Right lobe of liver (tissue), 6 donors: Measurements from ENCODE around the gene FAM83F. TPM values are rescaled to one million over a fixed set of nuclear protein-coding genes. Genes with fewer than 3 reads are reported as not detected.

Experiments
- ATAC-seq, 4 donors: fragments of 200-7000 bp; cut with Tn5 transposase; one replicate each; pipeline ENCODE4 v1.9.1; 2020; ENCODE audit warnings: mild to moderate bottlenecking in 4 of 4, moderate library complexity in 4 of 4
- DNase-seq, 3 donors: peaks; one replicate each; pipeline ENCODE4 v3.0.0-alpha.2; 2020
- H3K27ac ChIP-seq, 3 donors: fragments of 200-600 bp; one replicate each; pipeline ENCODE4 v1.8.0; 2022
- H3K27me3 ChIP-seq, 2 donors: fragments of 200-600 bp; one replicate each; pipeline ENCODE4 v1.8.0; 2022
- H3K36me3 ChIP-seq, 4 donors: fragments of 200-600 bp; sonication (generic) in 1 of 4; one replicate each; pipeline versions ENCODE4 v1.5.1 to v1.8.0; 2017 to 2022; ENCODE audit warnings: control low read depth in 1 of 4
- H3K4me1 ChIP-seq, 4 donors: fragments of 200-600 bp; sonication (generic) in 1 of 4; one replicate each; pipeline versions ENCODE4 v1.5.1 to v1.8.0; 2017 to 2022; ENCODE audit warnings: control low read depth in 1 of 4
- H3K4me3 ChIP-seq, 3 donors: fragments of 200-600 bp; one replicate each; pipeline ENCODE4 v1.8.0; 2022
- H3K9me3 ChIP-seq, 4 donors: fragments of 200-600 bp; sonication (generic) in 1 of 4; one replicate each; pipeline versions ENCODE4 v1.5.1 to v1.8.0; 2017 to 2022; ENCODE audit warnings: control low read depth in 1 of 4
- POLR2A ChIP-seq: fragments of 450-650 bp; IDR thresholded peaks from one replicate; pipeline ENCODE4 v1.6.1; 2017; ENCODE audit warnings: antibody characterized with exemption, mild to moderate bottlenecking
- WGBS: methylation state at CpG from one replicate; pipeline ENCODE4 v1.1.6; 2018; ENCODE audit warnings: low coverage, low lambda C conversion rate; ENCODE audit not compliant: insufficient coverage; ENCODE audit errors: missing lambda C conversion rate; 5-methylcytosine and 5-hydroxymethylcytosine counted together
- intact Hi-C, 2 donors: fragments of 100-400 bp; cut with DNase I; formaldehyde crosslinking; loops; one replicate each; pipeline versions ENCODE4 v1.11.2 to v1.14.1; 2022
- total RNA-seq, 6 experiments: library from RNA; depleted of rRNA in 2 of 6; stranded (reverse); fragments of >200 nt in 2 of 6; fragmentation: NEBNext Ultra II Directional in 3 of 6; extraction: Animal tissue kit (Norgen Biotek cat#: 25700) in 3 of 6; gene quantifications; one replicate each; pipeline versions ENCODE4 v1.1.0 to v1.2.4, GENCODE V29; 2016 to 2023
- TF ChIP-seq, protein P1 (sequence below), 4 donors: fragments of 200-600 bp in 3 of 4; fragments of 450-650 bp in 1 of 4; IDR thresholded peaks; one replicate each; pipeline versions ENCODE4 v1.5.1 to v1.8.0; 2016 to 2022; ENCODE audit warnings: antibody characterized with exemption in 4 of 4, mild to moderate bottlenecking in 2 of 4
- donor health status: DM: no; HTN: yes; CAD: no.
- donor health status: DM: no; HTN: no; CAD: no.
- donor health status: DM: no; HTN: no; CAD: no.
- donor health status: DM: no; HTN: yes; CAD: no.
- donor health status: DM: no; HTN: yes; CAD: no.

Gene FAM83F
- total RNA-seq, 6 experiments from 2014 or later: 1.1 to 4.5 (median 1.6) TPM

- ATAC-seq (peak; percentile 54 to 66 (median 64)), DNase-seq (peak in 2 of 3 donors; percentile 42 to 78)
- Histone ChIP-seq H3K27me3 (no peaks in the 10 kb centered on the region), H3K4me3 (no peak overlapping the region), H3K36me3 (no peaks in the 10 kb centered on the region), H3K9me3 (no peaks in the 10 kb centered on the region), H3K27ac (peak overlapping the region in 2 of 3 donors; percentile 59 to 61), H3K4me1 (peaks cover 0 to 50% (median 16%) of the 10 kb centered on the region in 4 donors)
- WGBS: 45% methylated on average over 14 of the region's 16 CpGs
- intact Hi-C loops: no loop called here
- TF ChIP-seq, protein P1, sequence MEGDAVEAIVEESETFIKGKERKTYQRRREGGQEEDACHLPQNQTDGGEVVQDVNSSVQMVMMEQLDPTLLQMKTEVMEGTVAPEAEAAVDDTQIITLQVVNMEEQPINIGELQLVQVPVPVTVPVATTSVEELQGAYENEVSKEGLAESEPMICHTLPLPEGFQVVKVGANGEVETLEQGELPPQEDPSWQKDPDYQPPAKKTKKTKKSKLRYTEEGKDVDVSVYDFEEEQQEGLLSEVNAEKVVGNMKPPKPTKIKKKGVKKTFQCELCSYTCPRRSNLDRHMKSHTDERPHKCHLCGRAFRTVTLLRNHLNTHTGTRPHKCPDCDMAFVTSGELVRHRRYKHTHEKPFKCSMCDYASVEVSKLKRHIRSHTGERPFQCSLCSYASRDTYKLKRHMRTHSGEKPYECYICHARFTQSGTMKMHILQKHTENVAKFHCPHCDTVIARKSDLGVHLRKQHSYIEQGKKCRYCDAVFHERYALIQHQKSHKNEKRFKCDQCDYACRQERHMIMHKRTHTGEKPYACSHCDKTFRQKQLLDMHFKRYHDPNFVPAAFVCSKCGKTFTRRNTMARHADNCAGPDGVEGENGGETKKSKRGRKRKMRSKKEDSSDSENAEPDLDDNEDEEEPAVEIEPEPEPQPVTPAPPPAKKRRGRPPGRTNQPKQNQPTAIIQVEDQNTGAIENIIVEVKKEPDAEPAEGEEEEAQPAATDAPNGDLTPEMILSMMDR (IDR thresholded peaks at IDR 0.05): no peak
- no peak for TF ChIP-seq POLR2A
Measured at GRCh38 chr22:39999144-39999757, 4.5 kb downstream of the FAM83F start.

- ATAC-seq (no peak), DNase-seq (no peak)
- 90% methylated on average over 2 of the region's 5 CpGs for WGBS
- H3K27ac ChIP-seq: peak overlapping the region in 2 of 3 donors; percentile 59 to 61
- no peaks in the 10 kb centered on the region for H3K9me3 ChIP-seq
- intact Hi-C loops: no loop called here
- no peaks in the 10 kb centered on the region for H3K27me3 ChIP-seq
- no peak for TF ChIP-seq POLR2A
- TF ChIP-seq, protein P1 (IDR thresholded peaks at IDR 0.05): no peak
- no peaks in the 10 kb centered on the region for H3K36me3 ChIP-seq
- no peak overlapping the region for H3K4me3 ChIP-seq
- peaks cover 0 to 48% (median 16%) of the 10 kb centered on the region in 4 donors for H3K4me1 ChIP-seq
Measured at GRCh38 chr22:40000171-40000570, 5.4 kb downstream of the FAM83F start.

GRCh38 chr22:40001106-40001505 is 6.4 kb downstream of the FAM83F start:
- WGBS: 71% methylated on average over 2 of the region's 4 CpGs
- Histone ChIP-seq H3K27me3 (no peaks in the 10 kb centered on the region), H3K9me3 (no peaks in the 10 kb centered on the region), H3K36me3 (no peaks in the 10 kb centered on the region), H3K4me3 (no peak overlapping the region), H3K27ac (no peak overlapping the region), H3K4me1 (peaks cover 0 to 41% (median 16%) of the 10 kb centered on the region in 4 donors)
- ATAC-seq: no peak
- no peak for TF ChIP-seq POLR2A
- TF ChIP-seq, protein P1 (IDR thresholded peaks at IDR 0.05): no peak
- DNase-seq: no peak
- intact Hi-C loops: no loop called here

DNA sequence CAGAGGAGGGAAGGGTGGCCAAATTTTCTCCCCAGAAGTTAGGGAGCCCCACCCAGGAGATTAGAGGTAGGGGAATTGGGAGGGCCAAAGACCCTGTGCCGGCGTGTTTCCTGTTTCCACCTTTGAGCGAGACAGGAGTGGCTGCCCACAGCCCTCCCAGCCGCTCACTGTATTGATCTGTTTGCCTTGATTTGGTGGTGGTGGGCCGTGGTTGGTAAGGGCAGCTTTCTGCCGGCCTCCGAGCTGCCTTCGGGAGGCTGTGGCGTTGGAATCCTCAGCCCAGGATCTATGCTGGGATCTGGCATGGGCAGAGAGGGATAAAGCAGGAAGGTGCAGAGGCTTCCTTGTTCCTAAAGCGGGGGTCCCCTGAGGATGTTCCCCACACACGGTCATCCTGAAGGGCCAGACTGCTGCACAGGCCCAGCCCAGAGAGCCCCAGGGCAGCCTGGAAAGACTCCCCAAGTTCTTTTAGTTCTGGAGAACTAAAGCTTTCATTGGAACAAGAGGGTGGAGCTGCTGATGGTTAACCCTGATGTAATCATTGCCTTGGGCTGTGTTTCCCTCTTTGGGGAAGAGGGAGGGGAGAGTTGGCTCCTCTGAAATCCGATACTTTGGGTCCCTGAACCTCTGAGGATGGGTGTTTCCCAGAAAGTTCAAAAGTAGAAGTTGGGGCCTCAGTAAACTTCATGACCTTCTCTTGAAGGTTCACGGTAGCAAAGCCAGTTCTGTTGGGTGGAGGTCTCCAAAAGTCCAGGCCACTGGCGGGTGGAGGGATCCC is 7.2 kb downstream of the FAM83F start:
- WGBS: 71% methylated on average over 7 of the region's 14 CpGs
- Histone ChIP-seq H3K4me3 (no peak overlapping the region), H3K27me3 (no peaks in the 10 kb centered on the region), H3K27ac (no peak overlapping the region), H3K36me3 (no peaks in the 10 kb centered on the region), H3K4me1 (peaks cover 0 to 32% (median 12%) of the 10 kb centered on the region in 4 donors), H3K9me3 (no peaks in the 10 kb centered on the region)
- no peak for ATAC-seq
- no peak for TF ChIP-seq POLR2A
- TF ChIP-seq, protein P1 (IDR thresholded peaks at IDR 0.05): no peak
- no peak for DNase-seq
- intact Hi-C loops: no loop called here
